HG03571 (cell line): Measurements from ENCODE around the gene CBX5.
"Not testable (repeated sequence)": the region's sequence is repeated elsewhere in the genome, so short reads cannot be mapped to it uniquely, and the experiment has no call there.

ENCODE experiments used
- ATAC-seq: cut with Tn5 transposase; IDR thresholded peaks from one replicate; pipeline ENCODE4 v1.9.1; 2021; ENCODE audit not compliant: unreplicated experiment

CBX5 gene

GRCh38 chr12:54270345-54270744, 9.6 kb downstream of the CBX5 start:
- no peak for ATAC-seq

GRCh38 chr12:54266852-54267251, 13.1 kb downstream of the CBX5 start:
- ATAC-seq: no peak

GRCh38 chr12:54265364-54265812, 14.5 kb downstream of the CBX5 start:
- no peak for ATAC-seq

GRCh38 chr12:54262403-54262925, 17.5 kb downstream of the CBX5 start:
- ATAC-seq: no peak

GRCh38 chr12:54261815-54262402, 18.0 kb downstream of the CBX5 start:
- ATAC-seq: no peak

GRCh38 chr12:54259194-54260011, 20.5 kb downstream of the CBX5 start:
- peak; percentile 51 for ATAC-seq

GRCh38 chr12:54258201-54258681, 21.7 kb downstream of the CBX5 start:
- ATAC-seq: no peak

GRCh38 chr12:54257332-54257731, 22.6 kb downstream of the CBX5 start:
- ATAC-seq: no peak

- ATAC-seq: no peak
Measured at GRCh38 chr12:54253240-54253639, 26.7 kb downstream of the CBX5 start.

- no peak for ATAC-seq
Measured at GRCh38 chr12:54251667-54252284, 28.1 kb downstream of the CBX5 start.

GRCh38 chr12:54249489-54249888, 30.4 kb downstream of the CBX5 start:
- no peak for ATAC-seq

- no peak for ATAC-seq
Measured at GRCh38 chr12:54246011-54246641, 33.8 kb downstream of the CBX5 start.

- no peak for ATAC-seq
Measured at GRCh38 chr12:54240971-54241588, 38.8 kb downstream of the CBX5 start.

- ATAC-seq: no peak
Measured at GRCh38 chr12:54240129-54240528, 39.8 kb downstream of the CBX5 start.

- ATAC-seq: no peak
Measured at GRCh38 chr12:54239620-54240019, 40.3 kb downstream of the CBX5 start.

- ATAC-seq: no peak
Measured at GRCh38 chr12:54238531-54238930, 41.4 kb downstream of the CBX5 start.

- ATAC-seq: no peak
Measured at GRCh38 chr12:54232790-54233189, 47.1 kb downstream of the CBX5 start.

- not testable (repeated sequence) for ATAC-seq
Measured at GRCh38 chr12:54231269-54231668, 48.7 kb downstream of the CBX5 start.

GRCh38 chr12:54230555-54230954, 49.4 kb downstream of the CBX5 start:
- no peak for ATAC-seq

- no peak for ATAC-seq
Measured at GRCh38 chr12:54229624-54230212, 50.2 kb downstream of the CBX5 start.
